Spleen (tissue), 7 donors: ENCODE measurements around the gene AFAP1L1.

Experiments used
- POLR2A ChIP-seq, 3 donors: fragments of 450-650 bp; IDR thresholded peaks; one replicate each; pipeline ENCODE4 v1.5.1; 2017; ENCODE audit warnings: antibody characterized with exemption in 3 of 3, mild to moderate bottlenecking in 1 of 3
- POLR2AphosphoS5 ChIP-seq, 3 donors: sonication (generic); formaldehyde crosslinking; IDR thresholded peaks; one replicate each; pipeline ENCODE4 v1.5.1; 2017; ENCODE audit warnings: antibody characterized with exemption in 3 of 3
- TF ChIP-seq, protein P1 (sequence below), 11 experiments: fragments of 200-600 bp in 7 of 11; fragments of 450-650 bp in 4 of 11; sonication (generic) in 4 of 11; IDR thresholded peaks in 8 of 11; conservative IDR thresholded peaks in 3 of 11; 1 replicate in 7 of 11; 2 replicates in 4 of 11; pipeline versions ENCODE4 v1.4.0 to v1.8.0; 2016 to 2021; ENCODE audit warnings: antibody characterized with exemption in 11 of 11, inconsistent platforms in 4 of 11, mild to moderate bottlenecking in 1 of 11
- donor health status: DM: no; HTN: no; CAD: no; lungs with moderate emphysema.
- donor health status: DM: no; HTN: no; CAD: no.
- donor health status: DM: no; HTN: no; CAD: no.

DNA sequence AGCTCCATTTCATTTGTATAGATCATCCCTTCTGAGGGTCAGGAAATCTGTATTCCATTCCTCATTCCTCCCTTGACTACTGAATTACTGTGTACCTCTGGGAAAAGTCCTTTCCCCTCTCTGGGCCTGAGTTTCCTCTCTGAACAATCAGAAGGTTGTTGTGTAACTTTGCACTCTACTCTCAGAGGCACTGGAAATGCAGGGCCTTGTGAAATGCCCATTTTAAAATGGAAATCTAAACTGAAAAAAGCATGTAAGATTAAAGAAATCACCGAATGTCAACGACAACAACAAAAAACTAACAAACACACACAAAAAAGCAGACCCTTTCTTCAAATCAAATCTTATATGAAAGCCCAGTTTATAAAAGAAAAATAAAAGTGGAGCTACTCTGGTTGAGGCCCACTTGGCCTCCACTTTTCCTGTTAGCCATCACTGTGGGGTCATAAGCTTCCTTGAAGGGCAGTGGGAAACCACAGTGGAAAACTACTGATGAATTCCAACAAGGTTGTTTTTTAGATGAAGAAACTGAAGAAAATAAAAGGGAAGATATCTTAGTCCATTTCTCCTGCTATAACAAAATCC, 52.1 kb downstream of the AFAP1L1 start:
- TF ChIP-seq, protein P1, sequence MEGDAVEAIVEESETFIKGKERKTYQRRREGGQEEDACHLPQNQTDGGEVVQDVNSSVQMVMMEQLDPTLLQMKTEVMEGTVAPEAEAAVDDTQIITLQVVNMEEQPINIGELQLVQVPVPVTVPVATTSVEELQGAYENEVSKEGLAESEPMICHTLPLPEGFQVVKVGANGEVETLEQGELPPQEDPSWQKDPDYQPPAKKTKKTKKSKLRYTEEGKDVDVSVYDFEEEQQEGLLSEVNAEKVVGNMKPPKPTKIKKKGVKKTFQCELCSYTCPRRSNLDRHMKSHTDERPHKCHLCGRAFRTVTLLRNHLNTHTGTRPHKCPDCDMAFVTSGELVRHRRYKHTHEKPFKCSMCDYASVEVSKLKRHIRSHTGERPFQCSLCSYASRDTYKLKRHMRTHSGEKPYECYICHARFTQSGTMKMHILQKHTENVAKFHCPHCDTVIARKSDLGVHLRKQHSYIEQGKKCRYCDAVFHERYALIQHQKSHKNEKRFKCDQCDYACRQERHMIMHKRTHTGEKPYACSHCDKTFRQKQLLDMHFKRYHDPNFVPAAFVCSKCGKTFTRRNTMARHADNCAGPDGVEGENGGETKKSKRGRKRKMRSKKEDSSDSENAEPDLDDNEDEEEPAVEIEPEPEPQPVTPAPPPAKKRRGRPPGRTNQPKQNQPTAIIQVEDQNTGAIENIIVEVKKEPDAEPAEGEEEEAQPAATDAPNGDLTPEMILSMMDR (IDR thresholded peaks at IDR 0.05 in 8 of 11, conservative IDR thresholded peaks at IDR 0.05 in 3 of 11): no peak
- no peak for TF ChIP-seq POLR2A (IDR thresholded peaks at IDR 0.05)
- TF ChIP-seq POLR2AphosphoS5 (IDR thresholded peaks at IDR 0.05): no peak
